ENCODE data around the gene ENTHD1.

Gene ENTHD1

GRCh38 chr22:39724390-39724789 lies 169.2 kb downstream of the ENTHD1 start:
- no peak overlapping the region for H3K4me3 ChIP-seq (ENCODE audit: low read depth, low read length)
- DNase-seq (ENCODE audit: low read depth), result no peak
- no peak for TF ChIP-seq CTCF (IDR thresholded peaks at IDR 0.05; ENCODE audit: control insufficient read depth, extremely low read depth, insufficient read depth)

GRCh38 chr22:39723899-39724351 lies 169.6 kb downstream of the ENTHD1 start:
- H3K4me3 ChIP-seq (ENCODE audit: low read depth, low read length), result no peak overlapping the region
- no peak for TF ChIP-seq CTCF (IDR thresholded peaks at IDR 0.05; ENCODE audit: control insufficient read depth, extremely low read depth, insufficient read depth)
- DNase-seq (ENCODE audit: low read depth), result no peak

- DNase-seq (ENCODE audit: low read depth), result no peak
- no peak for TF ChIP-seq CTCF (IDR thresholded peaks at IDR 0.05; ENCODE audit: control insufficient read depth, extremely low read depth, insufficient read depth)
- no peak overlapping the region for H3K4me3 ChIP-seq (ENCODE audit: low read depth, low read length)
Measured at GRCh38 chr22:39723463-39723862, 170.1 kb downstream of the ENTHD1 start.

- no peak overlapping the region for H3K4me3 ChIP-seq (ENCODE audit: low read depth, low read length)
- no peak for TF ChIP-seq CTCF (IDR thresholded peaks at IDR 0.05; ENCODE audit: control insufficient read depth, extremely low read depth, insufficient read depth)
- no peak for DNase-seq (ENCODE audit: low read depth)
Measured at GRCh38 chr22:39722501-39722900, 171.1 kb downstream of the ENTHD1 start.

- no peak overlapping the region for H3K4me3 ChIP-seq (ENCODE audit: low read depth, low read length)
- no peak for TF ChIP-seq CTCF (IDR thresholded peaks at IDR 0.05; ENCODE audit: control insufficient read depth, extremely low read depth, insufficient read depth)
- no peak for DNase-seq (ENCODE audit: low read depth)
Measured at GRCh38 chr22:39722032-39722325, 171.6 kb downstream of the ENTHD1 start.

- DNase-seq (ENCODE audit: low read depth), result no peak
Measured at GRCh38 chr22:39721206-39722031, 172.1 kb downstream of the ENTHD1 start.

More at GRCh38 chr22:39721206-39722031, 172.1 kb downstream of the ENTHD1 start:
- H3K4me3 ChIP-seq (ENCODE audit: low read depth, low read length), result no peak overlapping the region
- no peak for TF ChIP-seq CTCF (IDR thresholded peaks at IDR 0.05; ENCODE audit: control insufficient read depth, extremely low read depth, insufficient read depth)
